ENCODE measurements around the gene AIFM1.

AIFM1 gene

DNA sequence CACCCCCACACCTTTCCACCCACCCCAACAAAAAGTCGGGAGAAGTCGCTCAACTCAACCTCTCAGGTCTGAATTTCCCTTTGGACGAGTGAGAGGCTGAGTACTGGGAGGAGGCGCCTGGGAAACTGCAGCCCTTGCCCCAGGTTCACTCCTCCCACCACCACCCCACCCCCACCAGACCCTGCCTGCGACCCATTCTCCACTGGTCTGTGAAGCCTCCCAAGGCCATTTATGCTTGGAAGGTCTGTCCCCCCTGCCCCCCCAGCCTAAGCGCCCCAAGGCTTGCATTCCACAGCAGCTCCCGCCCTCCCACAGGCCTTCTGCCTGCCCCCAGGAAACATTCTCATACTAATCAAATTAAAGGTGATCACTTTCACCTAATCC is 82.5 kb downstream of the AIFM1 start:
- peaks cover 40% of the 10 kb centered on the region for H3K9me3 Mint-ChIP-seq
- H3K4me1 Mint-ChIP-seq, result peaks cover 57% of the 10 kb centered on the region
- peak overlapping the region; percentile 10 for H3K4me3 Mint-ChIP-seq
- H3K27ac Mint-ChIP-seq, result peak overlapping the region; percentile 62
- H3K27me3 Mint-ChIP-seq (ENCODE audit: low read depth, poor library complexity), result peaks cover 4% of the 10 kb centered on the region
- TF ChIP-seq, protein P1, sequence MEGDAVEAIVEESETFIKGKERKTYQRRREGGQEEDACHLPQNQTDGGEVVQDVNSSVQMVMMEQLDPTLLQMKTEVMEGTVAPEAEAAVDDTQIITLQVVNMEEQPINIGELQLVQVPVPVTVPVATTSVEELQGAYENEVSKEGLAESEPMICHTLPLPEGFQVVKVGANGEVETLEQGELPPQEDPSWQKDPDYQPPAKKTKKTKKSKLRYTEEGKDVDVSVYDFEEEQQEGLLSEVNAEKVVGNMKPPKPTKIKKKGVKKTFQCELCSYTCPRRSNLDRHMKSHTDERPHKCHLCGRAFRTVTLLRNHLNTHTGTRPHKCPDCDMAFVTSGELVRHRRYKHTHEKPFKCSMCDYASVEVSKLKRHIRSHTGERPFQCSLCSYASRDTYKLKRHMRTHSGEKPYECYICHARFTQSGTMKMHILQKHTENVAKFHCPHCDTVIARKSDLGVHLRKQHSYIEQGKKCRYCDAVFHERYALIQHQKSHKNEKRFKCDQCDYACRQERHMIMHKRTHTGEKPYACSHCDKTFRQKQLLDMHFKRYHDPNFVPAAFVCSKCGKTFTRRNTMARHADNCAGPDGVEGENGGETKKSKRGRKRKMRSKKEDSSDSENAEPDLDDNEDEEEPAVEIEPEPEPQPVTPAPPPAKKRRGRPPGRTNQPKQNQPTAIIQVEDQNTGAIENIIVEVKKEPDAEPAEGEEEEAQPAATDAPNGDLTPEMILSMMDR (IDR thresholded peaks at IDR 0.05), result no peak
- H3K36me3 Mint-ChIP-seq (ENCODE audit: low read depth), result no peaks in the 10 kb centered on the region
- DNase-seq, result no peak

- DNase-seq, result no peak
- TF ChIP-seq, protein P1 (IDR thresholded peaks at IDR 0.05), result no peak
Measured at GRCh38 chrX:130082244-130083106, 83.2 kb downstream of the AIFM1 start.

DNA sequence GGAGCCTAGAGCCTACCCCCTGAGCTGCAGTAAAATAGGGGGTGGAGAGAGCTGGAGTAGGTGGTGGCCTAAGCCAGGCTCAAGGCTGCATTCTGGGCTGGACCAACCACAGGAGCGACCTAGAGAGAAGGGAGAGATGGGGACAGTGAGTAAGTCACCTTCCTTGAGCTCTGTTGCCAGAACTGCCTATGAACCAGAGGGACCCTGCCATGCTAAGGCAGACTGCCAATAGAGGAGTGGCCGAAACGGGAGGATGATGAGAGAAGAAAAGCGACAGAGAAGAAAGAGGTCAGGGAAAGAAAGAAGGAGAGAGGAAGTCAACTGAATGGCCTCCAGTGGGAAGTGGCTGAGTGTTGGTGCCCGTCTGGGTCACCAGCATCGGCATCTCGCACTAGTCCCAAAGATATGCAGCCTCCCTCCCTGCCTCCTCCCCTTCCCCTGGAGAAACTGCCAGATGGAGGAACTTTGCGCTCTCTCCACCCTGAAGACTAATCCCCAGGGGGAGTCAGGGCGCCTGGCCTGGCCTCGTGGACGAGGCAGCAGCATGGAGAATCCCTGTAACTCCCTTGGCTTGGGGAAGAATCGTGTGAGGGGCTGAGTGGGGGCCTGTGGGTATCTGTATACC is 84.1 kb downstream of the AIFM1 start:
- TF ChIP-seq, protein P1 (IDR thresholded peaks at IDR 0.05), result no peak
- peaks cover 38% of the 10 kb centered on the region for H3K9me3 Mint-ChIP-seq
- peak overlapping the region; percentile 82 for H3K27ac Mint-ChIP-seq
- H3K27me3 Mint-ChIP-seq (ENCODE audit: low read depth, poor library complexity), result peaks cover 4% of the 10 kb centered on the region
- no peaks in the 10 kb centered on the region for H3K36me3 Mint-ChIP-seq (ENCODE audit: low read depth)
- H3K4me1 Mint-ChIP-seq, result peaks cover 56% of the 10 kb centered on the region
- no peak overlapping the region for H3K4me3 Mint-ChIP-seq
- DNase-seq, result no peak

More at GRCh38 chrX:130082244-130083106, 83.2 kb downstream of the AIFM1 start:
- no peak overlapping the region for H3K4me3 Mint-ChIP-seq
- peaks cover 4% of the 10 kb centered on the region for H3K27me3 Mint-ChIP-seq (ENCODE audit: low read depth, poor library complexity)
- H3K36me3 Mint-ChIP-seq (ENCODE audit: low read depth), result no peaks in the 10 kb centered on the region
- peaks cover 57% of the 10 kb centered on the region for H3K4me1 Mint-ChIP-seq
- no peak overlapping the region for H3K27ac Mint-ChIP-seq
- peaks cover 35% of the 10 kb centered on the region for H3K9me3 Mint-ChIP-seq

- H3K9me3 Mint-ChIP-seq, result peaks cover 39% of the 10 kb centered on the region
- DNase-seq, result no peak
- no peaks in the 10 kb centered on the region for H3K36me3 Mint-ChIP-seq (ENCODE audit: low read depth)
- H3K4me1 Mint-ChIP-seq, result peaks cover 50% of the 10 kb centered on the region
- H3K4me3 Mint-ChIP-seq, result no peak overlapping the region
- no peak overlapping the region for H3K27ac Mint-ChIP-seq
- peaks cover 4% of the 10 kb centered on the region for H3K27me3 Mint-ChIP-seq (ENCODE audit: low read depth, poor library complexity)
- TF ChIP-seq, protein P1 (IDR thresholded peaks at IDR 0.05), result no peak
Measured at GRCh38 chrX:130080791-130081367, 84.8 kb downstream of the AIFM1 start.

- DNase-seq, result peak; percentile 58
- Mint-ChIP-seq H3K36me3 (ENCODE audit: low read depth) (no peaks in the 10 kb centered on the region), H3K4me3 (no peak overlapping the region), H3K4me1 (peaks cover 41% of the 10 kb centered on the region), H3K9me3 (peaks cover 41% of the 10 kb centered on the region), H3K27ac (no peak overlapping the region), H3K27me3 (ENCODE audit: low read depth, poor library complexity) (peaks cover 9% of the 10 kb centered on the region)
- TF ChIP-seq, protein P1 (IDR thresholded peaks at IDR 0.05), result peak; percentile 68
Measured at GRCh38 chrX:130079824-130080406, 85.7 kb downstream of the AIFM1 start.
